H9 (cell line): ENCODE measurements around the gene TADA3. TPM values are rescaled to one million over a fixed set of nuclear protein-coding genes. Genes with fewer than 3 reads are reported as not detected.

ENCODE experiments used
- DNase-seq: peaks from one replicate; pipeline ENCODE4 v3.0.0-alpha.2; 2017
- H2AFZ ChIP-seq: one replicate; pipeline ENCODE4 v1.6.1; 2013; ENCODE audit warnings: mild to moderate bottlenecking, low read length, control low read depth, moderate library complexity
- H2AK5ac ChIP-seq: 2 replicates; pipeline ENCODE4 v1.6.1; 2013; ENCODE audit warnings: low read length, control low read depth, mixed read lengths; ENCODE audit not compliant: insufficient read length
- H2BK120ac ChIP-seq: one replicate; pipeline ENCODE4 v1.6.1; 2013; ENCODE audit warnings: low read depth, mild to moderate bottlenecking, low read length, control low read depth, inconsistent platforms; ENCODE audit not compliant: poor library complexity, severe bottlenecking
- H2BK12ac ChIP-seq: 2 replicates; pipeline ENCODE4 v1.6.1; 2013; ENCODE audit warnings: low read length, control low read depth, mixed read lengths, low read depth; ENCODE audit not compliant: insufficient read length
- H2BK15ac ChIP-seq: 2 replicates; pipeline ENCODE4 v1.6.1; 2013; ENCODE audit warnings: low read depth, low read length, control low read depth
- H2BK20ac ChIP-seq: one replicate; pipeline ENCODE4 v1.6.1; 2013; ENCODE audit warnings: low read depth, mild to moderate bottlenecking, low read length, control low read depth, inconsistent platforms; ENCODE audit not compliant: poor library complexity, severe bottlenecking
- H2BK5ac ChIP-seq: 2 replicates; pipeline ENCODE4 v1.6.1; 2013; ENCODE audit warnings: low read length, control low read depth, mixed read lengths; ENCODE audit not compliant: insufficient read length
- H3K14ac ChIP-seq: 2 replicates; pipeline ENCODE4 v1.6.1; 2013; ENCODE audit warnings: low read length, control low read depth; ENCODE audit not compliant: insufficient read depth
- H3K18ac ChIP-seq: 2 replicates; pipeline ENCODE4 v1.6.1; 2013; ENCODE audit warnings: low read depth, mild to moderate bottlenecking, mixed read lengths, low read length, control low read depth; ENCODE audit not compliant: insufficient read length
- H3K23ac ChIP-seq: 2 replicates; pipeline ENCODE4 v1.6.1; 2013; ENCODE audit warnings: low read length, control low read depth, mixed read lengths, low read depth; ENCODE audit not compliant: insufficient read length
- H3K23me2 ChIP-seq: 2 replicates; pipeline ENCODE4 v1.6.1; 2013; ENCODE audit warnings: low read depth, mild to moderate bottlenecking, mixed read lengths, low read length, control low read depth; ENCODE audit not compliant: insufficient read length, poor library complexity, severe bottlenecking
- H3K27ac ChIP-seq: 2 replicates; pipeline ENCODE4 v1.5.1; 2013; ENCODE audit warnings: low read length, control low read depth, mixed read lengths, low read depth; ENCODE audit not compliant: insufficient read length
- H3K27me3 ChIP-seq: 2 replicates; pipeline ENCODE4 v1.6.1; 2013; ENCODE audit warnings: low read length, control low read depth, inconsistent platforms; ENCODE audit not compliant: insufficient read depth
- H3K4ac ChIP-seq: 2 replicates; pipeline ENCODE4 v1.6.1; 2013; ENCODE audit warnings: low read depth, mild to moderate bottlenecking, control low read depth, inconsistent platforms, low read length, moderate library complexity
- H3K4me1 ChIP-seq: 2 replicates; pipeline ENCODE4 v1.6.1; 2013; ENCODE audit warnings: low read length, control low read depth, inconsistent platforms; ENCODE audit not compliant: insufficient read depth
- H3K4me2 ChIP-seq: 2 replicates; pipeline ENCODE4 v1.6.1; 2013; ENCODE audit warnings: low read length, control low read depth, mixed read lengths; ENCODE audit not compliant: insufficient read length, insufficient read depth
- H3K56ac ChIP-seq: 2 replicates; pipeline ENCODE4 v1.6.1; 2013; ENCODE audit warnings: low read depth, mild to moderate bottlenecking, mixed read lengths, low read length, control low read depth; ENCODE audit not compliant: insufficient read length
- H3K79me1 ChIP-seq: 2 replicates; pipeline ENCODE4 v1.6.1; 2013; ENCODE audit warnings: low read depth, mild to moderate bottlenecking, moderate library complexity, low read length, control low read depth, inconsistent platforms; ENCODE audit not compliant: insufficient read depth, poor library complexity, severe bottlenecking
- H3K79me2 ChIP-seq: 2 replicates; pipeline ENCODE4 v1.6.1; 2013; ENCODE audit warnings: low read length, control low read depth, inconsistent platforms; ENCODE audit not compliant: insufficient read depth
- H3K9ac ChIP-seq: 2 replicates; pipeline ENCODE4 v1.6.1; 2013; ENCODE audit warnings: low read length, control low read depth, mixed read lengths; ENCODE audit not compliant: insufficient read length; ENCODE audit errors: extremely low read depth
- H3K9me3 ChIP-seq: one replicate; pipeline ENCODE4 v1.6.1; 2013; ENCODE audit warnings: low read depth, low read length, inconsistent platforms; ENCODE audit not compliant: control insufficient read depth
- H3T11ph ChIP-seq: one replicate; pipeline ENCODE4 v1.6.1; 2013; ENCODE audit warnings: mild to moderate bottlenecking, low read length, control low read depth, inconsistent platforms
- H4K20me1 ChIP-seq: one replicate; pipeline ENCODE4 v1.6.1; 2013; ENCODE audit not compliant: control insufficient read depth, insufficient read length, insufficient read depth
- H4K5ac ChIP-seq: 2 replicates; pipeline ENCODE4 v1.6.1; 2013; ENCODE audit warnings: low read depth, mild to moderate bottlenecking, mixed read lengths, low read length, control low read depth; ENCODE audit not compliant: insufficient read length
- H4K8ac ChIP-seq: replicated peaks from 2 replicates; pipeline ENCODE4 v1.6.1; 2013; ENCODE audit warnings: low read length, control low read depth, mixed read lengths, low read depth; ENCODE audit not compliant: insufficient read length
- H4K91ac ChIP-seq: 2 replicates; pipeline ENCODE4 v1.6.1; 2013; ENCODE audit warnings: low read depth, mild to moderate bottlenecking, moderate library complexity, mixed read lengths, low read length, control low read depth; ENCODE audit not compliant: insufficient read length
- H3K27ac Mint-ChIP-seq, 3 experiments: 2 replicates in 2 of 3; 3 replicates in 1 of 3; pipeline ENCODE4 v1.8.0; 2020 to 2021; ENCODE audit warnings: mixed read lengths in 3 of 3, mild to moderate bottlenecking in 1 of 3, moderate library complexity in 1 of 3
- H3K27me3 Mint-ChIP-seq: 2 replicates; pipeline ENCODE4 v1.8.0; 2021; ENCODE audit warnings: low read depth, mild to moderate bottlenecking, moderate library complexity, mixed read lengths
- H3K36me3 Mint-ChIP-seq, 3 experiments: 2 replicates in 2 of 3; 3 replicates in 1 of 3; pipeline ENCODE4 v1.8.0; 2020 to 2021; ENCODE audit warnings: low read depth in 3 of 3, mixed read lengths in 3 of 3; ENCODE audit not compliant: insufficient read depth in 1 of 3
- H3K4me1 Mint-ChIP-seq, 2 experiments: 2 replicates each; pipeline ENCODE4 v1.8.0; 2020; ENCODE audit warnings: mixed read lengths in 2 of 2
- H3K4me3 Mint-ChIP-seq, 2 experiments: 2 replicates in 1 of 2; 3 replicates in 1 of 2; pipeline ENCODE4 v1.8.0; 2020 to 2021; ENCODE audit warnings: mild to moderate bottlenecking in 2 of 2, mixed read lengths in 2 of 2, moderate library complexity in 1 of 2
- H3K9me3 Mint-ChIP-seq, 2 experiments: 2 replicates in 1 of 2; 3 replicates in 1 of 2; pipeline ENCODE4 v1.8.0; 2020; ENCODE audit warnings: mild to moderate bottlenecking in 2 of 2, mixed read lengths in 2 of 2, moderate library complexity in 1 of 2
- CTCF ChIP-seq: fragments of 200-600 bp; sonication (generic); conservative IDR thresholded peaks from 3 replicates; pipeline ENCODE4 v1.8.0; 2021; ENCODE audit warnings: antibody characterized with exemption, mild to moderate bottlenecking
- WGBS: extraction: QIAGEN DNeasy Blood & Tissue Kit; methylation state at CpG from one replicate; pipeline ENCODE4 v1.1.7; 2013; ENCODE audit warnings: missing lambda C conversion rate, low lambda C conversion rate, mixed read lengths; ENCODE audit not compliant: insufficient read length; ENCODE audit errors: extremely low coverage; 5-methylcytosine and 5-hydroxymethylcytosine counted together
- total RNA-seq: library from RNA; stranded (reverse); gene quantifications from 2 replicates; pipeline ENCODE4 v1.2.1, GENCODE V29; 2021

TADA3 gene
- total RNA-seq, 1 experiment from 2014 or later, result 49.8 TPM

- H3K56ac ChIP-seq, result no peak overlapping the region
- Mint-ChIP-seq H3K27ac (peak overlapping the region; percentile 57 to 96 (median 60)), H3K9me3 (no peaks in the 10 kb centered on the region; a peak in 1 of 5 replicates), H3K4me1 (peaks cover 24 to 31% of the 10 kb centered on the region in 2 experiments), H3K36me3 (peaks cover 6 to 26% (median 22%) of the 10 kb centered on the region in 3 experiments; a peak in 6 of 7 replicates), H3K4me3 (peak overlapping the region; percentile 88 to 91), H3K27me3 (no peaks in the 10 kb centered on the region)
- no peak for TF ChIP-seq CTCF
- H3K9ac ChIP-seq, result peak overlapping the region; percentile 6
- H3K4me1 ChIP-seq, result no peaks in the 10 kb centered on the region
- H4K20me1 ChIP-seq, result peaks cover 2% of the 10 kb centered on the region
- no peak overlapping the region for H3K18ac ChIP-seq
- H3T11ph ChIP-seq, result no peak overlapping the region
- H2BK12ac ChIP-seq, result no peak overlapping the region
- H3K4ac ChIP-seq, result no peak overlapping the region
- H2AK5ac ChIP-seq, result no peak overlapping the region
- no peak overlapping the region for H4K91ac ChIP-seq
- no peak overlapping the region for H3K23ac ChIP-seq
- no peak overlapping the region for H2BK20ac ChIP-seq
- H3K14ac ChIP-seq, result no peak overlapping the region
- H2BK15ac ChIP-seq, result no peak overlapping the region
- H2BK120ac ChIP-seq, result no peak overlapping the region
- H3K9me3 ChIP-seq, result no peaks in the 10 kb centered on the region
- no peak overlapping the region for H4K5ac ChIP-seq
- H3K27ac ChIP-seq, result no peak overlapping the region
- no peak overlapping the region for H2BK5ac ChIP-seq
- H3K79me2 ChIP-seq, result peaks cover 13% of the 10 kb centered on the region; the same call in 1 of the 2 replicates
- no peaks in the 10 kb centered on the region for H3K27me3 ChIP-seq
- no CpG with 5 or more reads among the region's 17 CpGs for WGBS
- no peak for DNase-seq
- peak overlapping the region; percentile 68 for H2AFZ ChIP-seq
- no peak overlapping the region for H4K8ac ChIP-seq
- peaks cover 4% of the 10 kb centered on the region for H3K79me1 ChIP-seq
- H3K23me2 ChIP-seq, result peaks cover 14% of the 10 kb centered on the region
- H3K4me2 ChIP-seq, result peak overlapping the region; percentile 68
Observed at GRCh38 chr3:9730657-9731205, 61.5 kb downstream of the TADA3 start.

Other genes starting within 250 kb of the TADA3 start
- 16.3 and 19.2 TPM in 2 replicates for gene LHFPL4, start 238.7 kb downstream of the TADA3 start, total RNA-seq
- 50.6 and 54.2 TPM in 2 replicates for gene MTMR14, start 143.0 kb downstream of the TADA3 start, total RNA-seq
- 3.5 and 3.8 TPM in 2 replicates for gene CPNE9, start 88.6 kb downstream of the TADA3 start, total RNA-seq
- 38.4 and 38.6 TPM in 2 replicates for gene BRPF1, start 60.7 kb downstream of the TADA3 start, total RNA-seq
- 43.4 and 44.1 TPM in 2 replicates for gene OGG1, start 42.5 kb downstream of the TADA3 start, total RNA-seq
- 9.0 and 9.2 TPM in 2 replicates for gene CAMK1, start 22.5 kb downstream of the TADA3 start, total RNA-seq
- gene ARPC4, start 609 bp upstream of the TADA3 start, total RNA-seq, result 161 and 164 TPM in 2 replicates
- gene TTLL3, start 17.8 kb upstream of the TADA3 start, total RNA-seq, result 10.3 and 14.4 TPM in 2 replicates
- 59.5 TPM in 2 replicates for gene RPUSD3, start 51.5 kb upstream of the TADA3 start, total RNA-seq
- not detected in 2 replicates for gene CIDEC, start 87.8 kb upstream of the TADA3 start, total RNA-seq
- 33.5 and 34.0 TPM in 2 replicates for gene JAGN1, start 98.1 kb upstream of the TADA3 start, total RNA-seq
- gene IL17RE, start 110.4 kb upstream of the TADA3 start, total RNA-seq, result 2.0 and 2.1 TPM in 2 replicates
- gene IL17RC, start 124.6 kb upstream of the TADA3 start, total RNA-seq, result 6.8 and 9.1 TPM in 2 replicates
- 15.5 and 17.2 TPM in 2 replicates for gene CRELD1, start 141.4 kb upstream of the TADA3 start, total RNA-seq
- 18.8 and 19.5 TPM in 2 replicates for gene PRRT3, start 159.9 kb upstream of the TADA3 start, total RNA-seq
- gene EMC3, start 194.4 kb upstream of the TADA3 start, total RNA-seq, result 39.3 and 45.6 TPM in 2 replicates
- gene FANCD2, start 234.0 kb upstream of the TADA3 start, total RNA-seq, result 67.8 and 74.9 TPM in 2 replicates